Activated B cell treated with CpG ODN at 0.5 μM for 24 hours (primary cell): ENCODE data around the gene ZBTB14. TPM values are rescaled to one million over a fixed set of nuclear protein-coding genes. Genes with fewer than 3 reads are reported as not detected.
A peak's percentile ranks its signal among the peaks of the same experiment; 100 is the strongest.

Experiments
- ATAC-seq: fragments of 200-7000 bp; cut with Tn5 transposase; one replicate; pipeline ENCODE4 v1.10.0; 2021; ENCODE audit warnings: low read depth, mild to moderate bottlenecking, moderate library complexity
- CTCF ChIA-PET: fragments of 350-600 bp; sonication (Branson Sonifier 250); formaldehyde crosslinking; loops from one replicate; lab custom pipeline; 2021; ENCODE audit warnings: antibody characterized with exemption; lab: Charles Lee
- POLR2A ChIA-PET: fragments of 350-600 bp; sonication (Branson Sonifier 250); formaldehyde crosslinking; loops from one replicate; lab custom pipeline; 2021; ENCODE audit warnings: antibody characterized with exemption; lab: Charles Lee
- DNase-seq: peaks from one replicate; pipeline ENCODE4 v3.0.0; 2022
- H3K27ac Mint-ChIP-seq: one replicate; pipeline ENCODE4 v1.8.0; 2020; ENCODE audit warnings: mixed read lengths
- H3K27me3 Mint-ChIP-seq: one replicate; pipeline ENCODE4 v1.8.0; 2021; ENCODE audit warnings: mixed read lengths
- H3K36me3 Mint-ChIP-seq: one replicate; pipeline ENCODE4 v1.8.0; 2021; ENCODE audit warnings: low read depth, mixed read lengths
- H3K4me1 Mint-ChIP-seq: one replicate; pipeline ENCODE4 v1.8.0; 2021; ENCODE audit warnings: mixed read lengths
- H3K4me3 Mint-ChIP-seq: one replicate; pipeline ENCODE4 v1.8.0; 2020; ENCODE audit warnings: mild to moderate bottlenecking, mixed read lengths
- H3K9me3 Mint-ChIP-seq: one replicate; pipeline ENCODE4 v1.8.0; 2020; ENCODE audit warnings: mixed read lengths
- CTCF ChIP-seq: fragments of 200-600 bp; IDR thresholded peaks from one replicate; pipeline ENCODE4 v1.8.0; 2022; ENCODE audit warnings: antibody characterized with exemption, mild to moderate bottlenecking
- intact Hi-C: fragments of 100-400 bp; cut with micrococcal nuclease; formaldehyde crosslinking; loops from one replicate; pipeline ENCODE4 v1.15.1; 2024
- total RNA-seq: library from RNA; stranded (reverse); gene quantifications from 2 replicates; pipeline ENCODE4 v1.2.3, GENCODE V29; 2022

ZBTB14 gene
- total RNA-seq, 1 donor from 2014 or later: 19.4 TPM

GRCh38 chr18:5297597-5297996 lies 2.1 kb upstream of the ZBTB14 start:
- CTCF ChIA-PET: no interaction called here
- no peak overlapping the region for H3K4me3 Mint-ChIP-seq
- intact Hi-C loops: no loop called here
- H3K27ac Mint-ChIP-seq: no peak overlapping the region
- DNase-seq (no peak), ATAC-seq (no peak)
- peaks cover 10% of the 10 kb centered on the region for H3K27me3 Mint-ChIP-seq
- peaks cover 6% of the 10 kb centered on the region for H3K36me3 Mint-ChIP-seq
- no peaks in the 10 kb centered on the region for H3K9me3 Mint-ChIP-seq
- TF ChIP-seq CTCF: no peak
- POLR2A ChIA-PET: interaction anchor here (1.4 to 4.9 kb wide), 3 partner anchors 11 to 59 kb away, joined by 5 to 195 read pairs (median 6); no protein-coding TSS in a partner anchor
- H3K4me1 Mint-ChIP-seq: peaks cover 25% of the 10 kb centered on the region

- ChIA-PET POLR2A (interaction anchor here (0.9 to 4.9 kb wide), 6 partner anchors 9 to 82 kb away, joined by 3 to 195 read pairs (median 5); no protein-coding TSS in a partner anchor), CTCF (interaction anchor here (4.4 kb wide), 1 partner anchor 59 kb away, joined by 34 read pairs; no protein-coding TSS in a partner anchor)
- Mint-ChIP-seq H3K27me3 (peaks cover 4% of the 10 kb centered on the region), H3K27ac (peak overlapping the region; percentile 97), H3K36me3 (peaks cover 8% of the 10 kb centered on the region), H3K4me1 (peaks cover 25% of the 10 kb centered on the region), H3K4me3 (peak overlapping the region; percentile 95), H3K9me3 (no peaks in the 10 kb centered on the region)
- TF ChIP-seq CTCF: no peak
- DNase-seq: peak; percentile 39
- intact Hi-C loops: loop anchor here (1.0 kb wide), 2 partner anchors 13 to 59 kb away; no protein-coding TSS in a partner anchor
- ATAC-seq: no peak
Measured at GRCh38 chr18:5296706-5297320, 1.3 kb upstream of the ZBTB14 start.

GRCh38 chr18:5295981-5296705 lies 617 bp upstream of the ZBTB14 start:
- Mint-ChIP-seq H3K36me3 (peaks cover 14% of the 10 kb centered on the region), H3K4me1 (peaks cover 29% of the 10 kb centered on the region), H3K9me3 (no peaks in the 10 kb centered on the region), H3K4me3 (peak overlapping the region; percentile 95), H3K27ac (peak overlapping the region; percentile 97), H3K27me3 (peaks cover 2% of the 10 kb centered on the region)
- ATAC-seq (peak; percentile 65), DNase-seq (peak; percentile 91)
- intact Hi-C loops: loop anchor here (1.0 to 2.0 kb wide), 4 partner anchors 14 to 1119 kb away; partner anchors contain the start of gene L3MBTL4
- POLR2A ChIA-PET: interaction anchor here (0.6 to 4.9 kb wide), 9 partner anchors 8 to 354 kb away, joined by 3 to 195 read pairs (median 5); no protein-coding TSS in a partner anchor
- CTCF ChIA-PET: interaction anchor here (4.4 kb wide), 1 partner anchor 58 kb away, joined by 34 read pairs; no protein-coding TSS in a partner anchor
- TF ChIP-seq CTCF: no peak

GRCh38 chr18:5294457-5295230 lies 882 bp downstream of the ZBTB14 start:
- Mint-ChIP-seq H3K36me3 (peaks cover 26% of the 10 kb centered on the region), H3K27ac (peak overlapping the region; percentile 94), H3K4me3 (peak overlapping the region; percentile 90), H3K4me1 (peaks cover 29% of the 10 kb centered on the region), H3K27me3 (no peaks in the 10 kb centered on the region), H3K9me3 (no peaks in the 10 kb centered on the region)
- CTCF ChIA-PET: interaction anchor here (4.4 kb wide), 1 partner anchor 57 kb away, joined by 34 read pairs; no protein-coding TSS in a partner anchor
- POLR2A ChIA-PET: interaction anchor here (0.7 to 4.9 kb wide), 8 partner anchors 10 to 149 kb away, joined by 3 to 195 read pairs (median 5); no protein-coding TSS in a partner anchor
- ATAC-seq (peak; percentile 8), DNase-seq (peak; percentile 58)
- intact Hi-C loops: loop anchor here (2.0 kb wide), 2 partner anchors 120 to 1120 kb away; partner anchors contain the start of gene L3MBTL4
- no peak for TF ChIP-seq CTCF
